ENCODE results near the gene SMCO4.
"Not testable (repeated sequence)": the region's sequence is repeated elsewhere in the genome, so short reads cannot be mapped to it uniquely, and the experiment has no call there.

SMCO4 gene

DNA sequence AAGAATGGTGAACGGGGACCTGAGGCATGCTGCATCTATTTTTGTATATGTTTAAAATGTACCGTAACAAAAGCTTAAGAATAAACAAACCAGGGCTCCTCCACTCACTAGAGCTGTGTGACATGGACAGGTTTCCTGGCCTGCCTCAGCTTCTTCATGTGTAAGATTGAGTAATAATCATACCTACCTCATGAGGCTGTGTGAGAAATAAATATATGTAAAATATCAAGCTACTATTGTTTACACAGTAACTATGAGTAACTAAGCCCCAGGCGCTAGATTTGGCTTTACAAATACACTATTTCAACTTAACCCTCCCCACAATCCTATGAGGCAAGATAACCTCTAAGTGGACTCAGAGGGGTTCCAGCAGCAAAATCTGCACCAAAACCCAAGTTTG lies 66.4 kb downstream of the SMCO4 start:
- DNase-seq (ENCODE audit: low spot score) = no peak

DNA sequence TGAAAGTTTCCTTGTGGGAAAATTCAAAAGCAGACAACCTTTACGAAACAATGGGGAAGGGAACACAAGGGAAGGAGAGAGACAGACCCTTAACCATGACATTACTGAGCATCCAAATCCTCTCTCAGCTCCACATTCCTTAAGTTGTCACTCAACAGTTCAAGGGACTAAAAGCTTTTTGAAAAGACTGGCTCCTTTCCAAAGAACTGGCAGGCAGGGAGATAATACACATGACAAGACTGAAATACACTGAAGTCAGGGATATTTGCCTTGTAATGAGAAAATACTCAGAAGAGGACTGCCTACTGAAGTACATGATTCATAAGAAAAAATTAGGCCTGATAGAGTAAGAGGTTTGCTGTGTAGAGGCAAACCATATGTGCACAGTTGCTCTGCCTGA lies 69.1 kb downstream of the SMCO4 start:
- no peak for DNase-seq (ENCODE audit: low spot score)

DNA sequence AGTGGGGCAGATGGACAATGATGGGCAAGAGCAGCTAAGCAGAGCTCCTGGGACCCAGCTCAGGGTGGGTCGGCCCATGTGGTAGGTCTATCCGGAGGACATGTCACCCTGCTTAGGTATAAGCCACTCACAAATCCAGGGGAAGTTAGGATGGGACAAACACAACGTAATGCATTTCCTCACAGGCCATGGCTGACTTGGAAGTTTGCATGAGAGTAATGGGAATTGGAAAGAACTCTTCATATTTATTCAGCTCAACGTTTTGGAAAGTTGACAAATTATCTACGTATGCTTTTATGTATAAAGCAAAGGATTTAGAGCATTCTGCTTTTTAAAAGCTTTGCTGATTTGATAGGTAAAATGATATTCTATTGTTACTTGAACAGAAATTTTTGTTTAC lies 74.9 kb downstream of the SMCO4 start:
- DNase-seq (ENCODE audit: low spot score) = no peak

DNA sequence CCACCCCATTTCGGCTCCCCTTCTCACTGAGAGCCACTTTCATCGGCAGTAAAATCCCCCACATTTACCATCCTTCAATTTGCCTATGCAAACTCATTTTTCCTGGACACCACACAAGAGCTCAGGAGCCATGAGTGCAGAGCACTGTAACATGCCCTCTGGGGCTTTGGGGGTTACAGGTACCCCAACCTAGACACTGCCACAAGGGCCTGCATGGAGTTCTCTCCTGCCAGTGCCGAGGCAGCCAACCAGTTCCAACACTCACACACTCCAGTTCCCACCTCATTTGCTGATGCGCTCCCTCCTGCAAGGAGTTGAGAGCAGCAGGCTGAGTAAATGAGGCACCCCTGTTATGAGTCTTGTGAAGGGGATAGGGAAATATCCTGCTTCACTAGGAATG lies 76.1 kb downstream of the SMCO4 start:
- DNase-seq (ENCODE audit: low spot score) = no peak

DNA sequence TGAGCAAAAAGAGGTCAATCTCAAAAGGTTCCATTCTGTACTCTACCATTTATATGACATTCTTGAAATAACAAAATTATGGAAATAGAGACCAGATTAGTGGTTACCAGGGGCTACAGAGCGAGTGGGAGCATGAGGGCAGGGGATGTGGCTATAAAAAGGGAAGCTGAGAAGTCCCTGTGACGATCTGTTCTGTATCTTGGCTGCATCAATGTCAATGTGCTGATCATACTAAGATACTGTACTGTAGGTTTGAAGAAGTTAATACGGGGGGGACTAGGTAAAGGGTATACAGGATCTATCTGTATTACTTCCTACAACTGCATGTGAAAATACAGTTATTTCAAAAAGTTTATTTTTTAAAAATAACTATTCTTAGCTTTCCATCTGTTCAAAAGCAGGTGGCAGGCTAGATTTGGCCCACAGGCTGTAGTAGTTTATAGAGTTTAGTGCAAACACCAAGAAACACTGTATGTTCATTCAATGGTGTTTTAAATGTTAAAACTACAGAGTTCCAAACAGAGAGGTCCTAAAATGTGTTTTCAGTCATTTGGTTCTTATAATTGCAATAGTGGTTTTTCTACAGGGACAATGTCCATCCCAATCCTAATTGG lies 78.2 kb downstream of the SMCO4 start:
- no peak for DNase-seq (ENCODE audit: low spot score)

DNA sequence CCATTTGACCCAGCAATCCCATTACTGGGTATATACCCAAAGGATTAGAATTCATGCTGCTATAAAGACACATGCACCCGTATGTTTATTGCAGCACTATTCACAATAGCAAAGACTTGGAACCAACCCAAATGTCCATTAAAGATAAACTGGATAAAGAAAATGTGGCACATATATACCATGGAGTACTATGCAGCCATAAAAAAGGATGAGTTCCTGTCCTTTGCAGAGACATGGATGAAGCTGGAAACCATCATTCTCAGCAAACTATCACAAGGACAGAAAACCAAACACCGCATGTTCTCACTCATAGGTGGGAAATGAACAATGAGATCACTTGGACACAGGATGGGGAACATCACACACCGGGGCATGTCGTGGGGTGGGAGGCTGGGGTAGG lies 79.5 kb downstream of the SMCO4 start:
- DNase-seq (ENCODE audit: low spot score) = not testable (repeated sequence)

DNA sequence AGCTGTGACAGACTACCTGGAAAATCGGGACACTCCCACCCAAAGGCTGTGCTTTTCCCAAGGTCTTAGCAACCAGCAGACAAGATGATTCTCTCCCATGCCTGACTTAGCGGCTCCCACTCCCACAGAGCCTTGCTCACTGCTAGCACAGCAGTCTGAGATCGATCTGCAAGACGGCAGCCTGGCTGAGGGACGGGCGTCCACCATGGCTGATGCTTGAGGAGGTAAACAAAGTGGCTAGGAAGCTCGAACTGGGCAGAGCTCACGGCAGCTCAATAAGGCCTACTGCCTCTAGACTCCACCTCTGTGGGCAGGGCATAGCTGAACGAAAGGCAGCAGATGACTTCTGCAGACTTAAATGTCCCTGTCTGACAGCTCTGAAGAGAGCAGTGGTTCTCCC lies 84.9 kb downstream of the SMCO4 start:
- DNase-seq (ENCODE audit: low spot score) = no peak

DNA sequence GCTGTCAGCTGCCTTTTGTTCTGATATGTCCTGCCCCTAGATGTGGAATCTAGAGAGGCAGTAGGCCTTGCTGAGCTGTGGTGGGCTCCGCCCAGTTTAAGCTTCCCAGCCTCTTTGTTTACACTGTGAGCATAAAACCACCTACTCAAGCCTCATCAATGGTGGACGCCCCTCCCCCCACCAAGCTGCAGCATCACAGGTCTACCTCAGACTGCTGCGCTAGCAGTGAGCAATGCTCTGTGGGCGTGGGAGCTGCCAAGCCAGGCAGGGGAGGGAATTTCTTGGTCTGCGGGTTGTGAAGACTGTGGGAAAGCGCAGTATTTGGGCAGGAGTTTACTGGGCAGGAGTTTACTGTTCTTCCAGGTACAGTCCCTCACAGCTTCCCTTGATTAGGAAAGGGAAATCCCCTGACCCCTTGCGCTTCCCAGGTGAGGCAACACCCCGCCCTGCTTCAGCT lies 98.5 kb downstream of the SMCO4 start:
- DNase-seq (ENCODE audit: low spot score) = no peak

DNA sequence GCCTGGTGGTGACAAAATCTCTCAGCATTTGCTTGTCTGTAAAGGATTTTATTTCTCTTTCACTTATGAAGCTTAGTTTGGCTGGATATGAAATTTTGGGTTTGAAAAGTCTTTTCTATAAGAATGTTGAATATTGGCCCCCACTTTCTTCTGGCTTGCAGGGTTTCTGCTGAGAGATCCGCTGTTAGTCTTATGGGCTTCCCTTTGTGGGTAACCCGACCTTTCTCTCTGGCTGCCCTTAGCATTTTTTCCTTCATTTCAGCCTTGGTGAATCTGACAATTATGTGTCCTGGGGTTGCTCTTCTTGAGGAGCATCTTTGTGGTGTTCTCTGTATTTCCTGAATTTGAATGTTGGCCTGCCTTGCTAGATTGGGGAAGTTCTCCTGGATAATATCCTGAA lies 100.0 kb downstream of the SMCO4 start:
- not testable (repeated sequence) for DNase-seq (ENCODE audit: low spot score)

DNA sequence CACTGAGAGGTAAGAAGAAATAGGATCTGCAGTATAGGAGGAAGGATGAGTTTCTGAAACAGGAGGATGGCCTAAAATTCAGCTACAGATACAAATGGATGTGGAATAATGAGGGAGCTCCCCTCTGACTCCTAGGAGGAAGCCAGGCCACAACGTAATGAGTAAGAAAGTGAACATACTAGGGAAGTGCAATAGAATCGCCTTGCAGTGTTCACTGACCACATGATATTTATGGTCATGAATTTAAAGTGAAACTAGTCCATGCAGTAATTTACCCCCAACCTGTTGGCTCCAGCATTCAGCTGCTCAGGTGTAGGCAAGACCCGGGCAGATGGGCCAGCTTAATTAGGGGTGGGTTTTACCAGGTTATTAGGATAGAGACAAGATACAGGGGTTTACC lies 110.9 kb downstream of the SMCO4 start:
- DNase-seq (ENCODE audit: low spot score) = no peak
